MV-4-11 (cell line): ENCODE results near the gene CLDN14.

Experiments
- DNase-seq: peaks from one replicate; lab custom pipeline; 2025; lab: John Stamatoyannopoulos, UW

CLDN14 gene

DNA sequence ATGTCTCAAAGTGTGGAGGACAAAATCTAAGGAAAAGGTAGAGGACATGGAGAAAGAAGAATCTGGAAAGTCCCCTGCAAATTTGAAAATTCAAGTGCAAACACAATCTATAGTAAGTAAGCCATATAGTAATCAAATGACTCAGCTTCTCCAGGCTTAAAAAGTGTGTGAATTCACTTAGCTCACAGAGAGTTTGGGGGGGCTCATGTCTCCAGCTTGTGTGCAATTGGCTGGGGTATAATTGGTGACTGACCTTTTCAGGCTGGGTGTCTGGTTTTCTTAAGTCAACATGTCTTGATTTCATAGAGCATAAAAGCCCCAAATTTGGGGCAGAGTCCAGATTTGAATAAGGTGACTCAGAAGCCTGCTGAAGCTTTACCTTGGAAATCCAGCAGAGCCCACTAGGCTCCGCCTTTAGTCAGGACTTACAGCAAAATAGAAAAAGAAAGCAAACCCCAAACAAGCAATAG, 8.6 kb downstream of the CLDN14 start:
- no peak for DNase-seq

DNA sequence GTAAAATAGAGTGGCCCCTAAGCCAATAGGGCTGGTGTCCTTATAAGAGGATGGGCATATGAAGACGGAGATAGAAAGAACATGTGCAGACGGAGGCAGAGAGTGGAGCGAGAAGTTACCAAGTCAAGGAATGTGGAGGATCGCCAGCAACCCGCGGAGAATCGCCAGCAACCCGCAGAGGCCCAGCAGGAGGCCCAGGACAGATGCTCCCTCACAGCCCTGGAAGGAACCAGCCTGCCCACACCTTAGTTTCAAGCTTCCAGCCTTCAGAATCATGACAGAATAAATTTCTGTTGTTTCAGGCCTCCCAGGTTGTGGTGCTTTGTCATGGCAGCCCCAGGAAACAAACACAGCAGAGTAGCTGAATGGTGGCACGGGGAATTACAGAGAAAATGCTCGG, 9.6 kb downstream of the CLDN14 start:
- DNase-seq: no peak

DNA sequence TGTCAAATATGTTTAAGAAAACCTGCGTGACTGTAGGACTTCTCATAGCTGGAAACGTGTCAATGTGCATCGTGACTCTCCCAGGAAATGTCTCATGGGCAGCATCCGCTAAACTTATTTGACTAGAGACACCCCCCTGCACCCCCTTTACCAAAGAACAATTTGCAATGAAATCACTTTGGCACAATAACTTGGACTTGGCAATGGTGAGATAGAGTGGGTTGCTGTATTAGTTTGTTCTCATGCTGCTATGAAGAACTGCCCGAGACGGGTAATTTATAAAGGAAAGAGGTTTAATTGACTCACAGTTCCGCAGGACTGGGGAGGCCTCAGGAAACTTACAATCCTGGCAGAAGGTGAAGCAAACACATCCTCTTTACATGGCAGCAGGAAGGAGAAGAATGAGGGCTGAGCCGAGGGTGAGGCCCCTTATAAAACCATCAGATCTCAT, 13.8 kb downstream of the CLDN14 start:
- DNase-seq: no peak

DNA sequence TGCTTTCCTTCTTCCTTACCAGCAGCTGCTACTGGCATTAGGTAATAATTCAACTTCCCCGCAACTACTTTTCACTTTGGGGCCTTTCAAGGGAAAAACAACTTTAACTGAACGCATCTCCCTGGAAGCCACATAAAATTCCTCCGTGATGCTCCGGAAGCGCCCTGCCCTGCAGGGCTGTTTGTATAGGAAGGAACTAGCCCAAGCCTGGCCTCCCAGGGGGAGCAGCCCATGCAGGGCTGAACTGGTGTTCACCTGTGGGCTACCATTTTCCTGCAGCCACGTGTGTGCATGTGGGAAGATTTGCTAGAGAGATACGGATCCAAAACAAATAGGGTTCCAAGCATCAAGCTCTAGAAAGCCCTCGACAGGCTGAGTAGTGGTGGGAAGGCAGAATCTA, 14.4 kb downstream of the CLDN14 start:
- DNase-seq: no peak

DNA sequence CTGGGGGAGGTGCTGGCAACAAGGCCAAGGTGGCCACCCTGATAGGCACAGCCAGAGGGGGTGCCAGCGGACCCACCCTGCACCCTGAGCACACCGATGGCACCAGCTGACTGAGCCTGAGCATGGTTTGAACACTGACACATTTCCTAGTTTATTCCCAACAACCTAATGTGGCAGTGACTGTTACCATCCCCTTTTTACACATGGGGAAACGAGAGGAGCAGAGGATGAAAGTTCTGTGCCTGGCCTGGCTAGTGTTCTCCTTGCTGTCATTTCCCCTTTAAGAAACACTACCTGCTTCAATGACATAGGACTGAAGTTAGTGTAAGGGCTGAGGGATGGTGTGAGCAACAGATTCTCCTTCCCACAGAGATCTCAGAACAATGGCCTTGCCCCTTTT, 15.3 kb downstream of the CLDN14 start:
- DNase-seq: no peak

DNA sequence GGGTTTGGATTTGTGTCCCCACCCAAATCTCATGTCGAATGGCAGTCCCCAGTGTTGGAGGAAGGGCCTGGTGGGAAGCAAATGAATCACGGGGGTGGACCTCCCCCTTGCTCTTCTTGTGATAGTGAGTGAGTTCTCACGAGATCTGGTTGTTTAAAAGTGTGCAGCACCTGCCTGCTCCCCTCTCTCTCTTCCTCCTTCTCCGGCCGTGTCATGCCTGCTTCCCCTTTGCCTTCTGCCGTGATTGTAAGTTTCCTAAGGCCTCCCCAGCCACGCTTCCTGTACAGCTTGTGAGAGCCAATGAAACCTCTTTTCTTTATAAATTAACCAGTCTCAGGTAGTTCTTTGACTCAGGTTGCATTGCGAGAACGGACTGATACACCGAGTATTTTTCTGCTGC, 15.9 kb downstream of the CLDN14 start:
- no peak for DNase-seq

GRCh38 chr21:36463204-36463603, 16.7 kb downstream of the CLDN14 start:
- DNase-seq: no peak

DNA sequence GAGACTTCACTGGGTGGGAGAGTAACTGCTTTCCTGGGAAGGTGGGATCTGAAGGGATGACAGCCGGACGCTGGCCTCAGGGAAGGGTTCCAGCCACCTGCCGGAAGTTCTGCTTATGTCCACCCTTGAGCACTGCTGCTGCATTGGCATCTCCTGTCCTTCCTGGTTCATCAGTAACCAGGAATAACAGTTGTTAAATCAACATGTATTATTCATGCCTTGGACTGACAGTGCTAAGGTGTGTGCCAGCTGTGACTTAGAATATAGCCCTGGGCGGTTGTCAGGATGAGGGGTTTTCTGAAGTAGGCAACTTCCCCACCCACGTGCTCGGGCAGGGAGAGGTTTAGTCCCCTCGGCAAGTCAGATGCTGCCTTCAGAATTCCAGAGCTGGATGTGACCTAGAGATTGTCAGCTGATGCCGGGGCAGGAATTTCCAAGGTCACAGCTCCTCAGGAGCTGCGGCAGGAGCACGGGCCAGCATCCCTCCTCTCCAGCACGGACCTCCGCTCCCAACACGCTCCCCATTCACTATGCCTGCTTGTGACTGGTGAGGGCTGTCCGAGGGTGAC, 17.9 kb downstream of the CLDN14 start:
- no peak for DNase-seq

GRCh38 chr21:36461277-36461917, 18.5 kb downstream of the CLDN14 start:
- DNase-seq: no peak

DNA sequence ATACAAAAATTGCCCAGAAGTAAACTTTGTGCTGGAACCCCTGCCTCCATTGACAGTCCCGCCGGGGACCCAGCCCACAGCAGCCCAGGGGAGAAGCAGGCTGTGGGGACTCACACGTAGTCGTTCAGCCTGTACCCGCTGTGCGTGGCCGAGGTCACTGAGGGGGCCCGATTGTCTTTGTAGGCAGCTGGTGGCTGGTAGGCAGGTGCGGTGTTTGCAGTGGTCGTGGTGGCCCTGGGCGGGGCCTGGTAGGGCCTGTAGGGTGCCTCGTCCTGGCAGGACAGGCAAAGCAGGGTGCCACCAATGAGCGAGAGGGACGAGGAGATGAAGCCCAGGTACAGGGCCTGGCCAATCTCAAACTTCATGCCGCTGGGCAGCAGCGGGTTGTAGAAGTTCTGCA, 19.1 kb downstream of the CLDN14 start:
- no peak for DNase-seq

DNA sequence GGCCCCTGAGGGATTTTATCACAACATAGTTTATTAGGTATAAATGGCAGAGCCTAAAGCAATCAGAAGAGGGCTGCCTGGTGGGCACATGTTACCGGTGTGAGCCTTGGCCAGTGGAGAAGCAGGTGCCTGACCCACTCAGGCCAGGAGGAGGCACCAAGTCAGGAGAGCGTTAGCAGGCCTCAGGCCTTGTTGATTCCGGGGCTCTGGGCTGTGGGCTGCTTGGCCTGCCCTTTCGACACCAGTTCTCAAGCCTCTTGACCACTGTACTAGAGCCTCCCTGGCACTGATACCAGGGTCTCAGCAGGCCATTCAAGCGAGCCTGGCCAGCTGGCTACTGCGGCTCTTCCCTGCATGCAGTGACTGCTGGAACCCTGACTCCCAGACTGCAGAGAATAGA, 20.8 kb downstream of the CLDN14 start:
- no peak for DNase-seq

DNA sequence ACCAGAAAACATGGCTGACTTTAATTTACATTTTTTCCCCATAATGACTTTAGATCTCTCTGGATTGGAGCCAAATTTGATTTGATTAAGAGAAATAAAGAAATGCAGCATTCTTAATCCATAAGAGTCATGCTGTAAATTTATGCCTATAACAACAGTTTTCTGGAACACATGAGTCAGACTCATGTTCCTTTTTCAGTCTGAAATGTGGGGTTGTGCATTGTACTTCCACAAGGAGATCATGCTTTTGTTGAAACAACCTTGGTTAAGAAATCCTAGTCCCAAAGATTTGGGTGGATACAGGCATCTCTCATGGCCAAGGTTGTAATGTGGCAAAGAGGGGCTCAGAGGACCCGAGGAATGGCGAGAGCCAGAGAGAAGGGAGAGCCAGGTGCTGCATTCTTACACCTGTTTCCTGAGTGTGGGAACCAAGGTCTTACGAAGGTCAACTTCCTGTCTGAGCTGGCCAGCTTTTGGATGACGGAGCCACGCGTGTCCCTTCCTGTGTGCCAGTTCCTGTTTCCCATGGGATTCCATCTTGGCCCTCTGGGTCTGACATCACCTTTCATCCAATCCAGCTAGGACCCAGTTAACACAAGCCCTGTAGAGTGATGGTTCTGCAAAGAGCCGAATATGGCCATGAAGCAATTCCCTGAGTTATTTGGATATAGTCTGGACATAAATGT, 23.1 kb downstream of the CLDN14 start:
- DNase-seq: no peak

- DNase-seq: no peak
These were observed 25.2 kb downstream of the CLDN14 start for GRCh38 chr21:36454706-36455105.

DNA sequence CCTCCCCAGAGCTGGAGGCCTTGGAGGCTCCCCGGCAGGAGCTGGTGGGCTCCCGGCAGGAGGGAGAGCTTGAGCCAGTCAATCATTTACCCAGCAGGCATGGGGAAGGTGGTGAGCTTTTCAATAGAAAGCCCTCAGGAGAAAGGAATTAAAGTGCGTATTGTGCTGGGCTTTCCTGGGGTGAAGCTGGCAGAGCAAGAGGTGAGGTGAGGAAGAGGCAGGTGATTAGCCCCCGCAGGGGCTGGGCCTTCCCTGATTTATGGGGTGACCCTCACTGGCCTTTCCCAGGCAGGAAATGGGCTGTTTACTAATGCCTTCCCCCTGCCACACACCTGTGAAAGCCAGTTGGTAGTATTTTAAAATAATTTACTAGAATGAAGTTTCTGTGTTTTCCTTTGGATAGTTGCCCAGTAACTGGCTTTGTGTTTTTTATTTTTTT, 25.8 kb downstream of the CLDN14 start:
- DNase-seq: no peak

DNA sequence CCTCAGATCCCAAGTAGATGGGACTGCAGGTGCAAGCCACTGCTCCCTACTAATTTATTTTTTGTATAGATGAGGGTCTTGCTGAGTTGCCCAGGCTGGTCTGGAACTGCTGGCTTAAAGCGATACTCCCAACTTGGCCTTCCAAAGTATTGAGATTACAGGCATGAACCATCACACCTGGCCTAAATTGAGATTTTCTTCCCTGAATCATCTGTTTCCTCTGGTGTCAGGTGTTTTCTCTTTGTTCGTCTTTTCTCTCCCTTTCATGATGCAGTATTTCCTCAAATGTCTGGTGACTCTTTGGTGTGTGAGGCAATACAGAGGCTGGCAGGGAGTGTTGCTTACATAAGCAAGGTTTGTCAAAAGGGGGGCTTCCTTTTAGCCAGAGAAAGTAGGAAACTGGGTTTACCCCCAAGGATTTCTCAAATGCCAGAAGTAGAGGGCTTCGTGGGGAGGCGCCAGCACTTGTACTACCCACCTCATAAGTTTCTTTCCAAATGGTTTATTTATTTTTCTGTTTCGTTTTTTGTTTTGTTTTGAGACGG, 27.6 kb downstream of the CLDN14 start:
- no peak for DNase-seq

GRCh38 chr21:36451506-36451905, 28.4 kb downstream of the CLDN14 start:
- DNase-seq: no peak

GRCh38 chr21:36450511-36450910, 29.4 kb downstream of the CLDN14 start:
- no peak for DNase-seq

GRCh38 chr21:36446301-36446700, 33.6 kb downstream of the CLDN14 start:
- DNase-seq: no peak

DNA sequence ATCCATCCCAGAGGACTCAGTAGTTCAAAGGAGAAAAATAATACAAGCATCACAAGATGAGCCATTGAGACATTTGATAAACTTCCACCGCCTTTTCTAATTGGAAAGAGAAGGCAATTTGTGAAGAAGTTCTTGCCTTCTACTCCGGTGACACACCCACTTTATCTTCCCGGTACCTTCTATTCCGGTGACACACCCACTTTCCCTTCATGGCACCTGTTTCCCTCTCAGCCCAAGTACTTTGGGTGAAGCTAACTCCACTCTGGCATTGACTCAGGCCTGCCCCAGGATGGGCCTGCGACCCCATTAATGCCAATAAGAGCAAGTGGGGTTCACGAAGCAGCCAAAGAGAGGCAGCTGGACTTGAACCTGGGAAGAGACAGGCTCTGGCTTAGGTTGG, 38.2 kb downstream of the CLDN14 start:
- no peak for DNase-seq

DNA sequence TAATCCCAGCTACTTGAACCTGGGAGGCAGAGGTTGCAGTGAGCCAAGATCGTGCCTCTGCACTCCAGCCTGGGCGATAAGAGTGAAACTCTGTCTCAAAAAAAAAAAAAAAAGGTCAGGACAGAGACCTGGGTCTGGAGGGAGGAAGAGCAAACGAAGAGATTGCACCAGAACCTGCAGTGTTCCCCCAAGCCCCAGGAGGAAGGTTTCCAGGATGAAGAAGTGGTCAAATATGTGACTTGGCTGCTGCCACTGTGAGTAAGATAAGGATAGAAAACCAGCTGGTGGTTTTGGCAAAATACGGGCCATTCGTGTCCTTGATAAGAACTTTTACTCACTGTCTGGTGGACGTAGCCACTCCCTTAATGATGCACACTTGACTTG, 42.2 kb downstream of the CLDN14 start:
- DNase-seq: peak; percentile 66

DNA sequence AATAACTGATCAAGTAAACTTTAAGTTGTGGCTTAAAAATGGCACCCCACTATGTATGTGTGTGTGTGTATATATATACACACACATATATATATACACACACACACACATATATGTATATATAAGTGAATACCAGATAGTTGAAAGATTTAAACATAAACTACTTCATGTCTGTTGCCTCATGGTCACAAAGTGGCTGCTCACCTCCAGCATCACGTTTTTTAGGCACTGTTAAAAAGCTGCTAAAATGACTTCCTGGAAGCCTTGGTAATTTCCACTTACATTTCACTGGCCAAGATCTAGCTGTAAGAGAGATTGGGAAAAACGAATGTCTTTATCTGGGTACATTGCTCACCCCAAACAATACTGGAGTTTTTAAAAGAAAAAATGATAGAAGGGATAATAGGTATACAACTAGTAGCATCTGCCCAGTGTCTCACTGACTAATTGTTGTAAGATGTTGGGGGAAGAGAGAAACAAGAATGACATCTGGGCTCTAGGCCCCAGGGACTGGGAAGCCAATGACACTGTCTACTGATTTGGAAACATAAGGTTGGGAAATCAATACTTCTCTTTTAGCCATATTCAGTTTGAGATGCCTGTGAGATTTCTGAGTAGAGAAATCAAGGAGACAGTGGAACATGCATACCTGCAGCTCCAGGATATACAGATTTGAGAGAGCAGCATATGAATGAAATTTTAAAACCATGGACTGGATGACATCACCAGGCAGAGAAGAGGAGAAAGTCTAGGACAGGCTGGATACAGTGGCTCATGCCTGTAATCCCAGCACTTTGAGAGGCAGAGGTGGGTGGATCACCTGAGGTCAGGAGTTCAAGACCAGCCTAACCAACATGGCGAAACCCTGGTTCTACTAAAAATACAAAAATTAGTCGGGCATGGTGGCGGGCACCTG, 42.8 kb downstream of the CLDN14 start:
- peak; percentile 55 for DNase-seq

- no peak for DNase-seq
These were observed 45.8 kb downstream of the CLDN14 start for GRCh38 chr21:36434144-36434543.
